Measurements from ENCODE around the gene SPDYE5. TPM values are rescaled to one million over a fixed set of nuclear protein-coding genes. Genes with fewer than 3 reads are reported as not detected.

Gene SPDYE5
- total RNA-seq, 1 experiment from 2014 or later = not detected

DNA sequence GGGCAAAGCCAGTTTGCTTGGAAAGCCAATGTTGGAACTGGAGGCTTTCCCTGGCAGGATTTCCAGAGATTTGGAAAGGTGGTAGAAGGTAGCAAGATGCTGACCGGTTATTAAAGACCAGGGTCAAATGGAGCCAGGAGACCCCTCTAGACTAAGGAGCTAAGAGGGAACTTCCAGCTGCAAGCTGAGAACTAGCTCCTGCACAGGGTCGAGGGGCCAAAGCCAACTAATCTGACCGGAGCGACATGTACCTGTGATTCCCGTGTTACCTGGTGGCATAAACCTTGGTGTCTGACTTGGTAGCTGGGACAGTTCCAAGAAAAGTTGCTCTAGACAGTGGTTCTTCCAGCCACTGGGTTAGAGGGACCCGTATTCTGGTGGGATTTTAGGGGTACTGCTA lies 41.8 kb downstream of the SPDYE5 start:
- no peak overlapping the region for H3K27ac Mint-ChIP-seq
- H3K79me2 ChIP-seq (ENCODE audit: insufficient read depth, low read length) = no peaks in the 10 kb centered on the region
- H3K4me3 Mint-ChIP-seq = no peak overlapping the region
- no peak overlapping the region for H2BK20ac ChIP-seq (ENCODE audit: low read depth, low read length, poor library complexity, severe bottlenecking)
- H3K27me3 Mint-ChIP-seq (ENCODE audit: low read depth) = no peaks in the 10 kb centered on the region
- H2BK15ac ChIP-seq (ENCODE audit: low read depth, low read length) = no peak overlapping the region
- H3K27ac ChIP-seq (ENCODE audit: insufficient read length, low read depth, low read length) = no peak overlapping the region
- H2AFZ ChIP-seq (ENCODE audit: low read length) = no peak overlapping the region
- H3K9ac ChIP-seq (ENCODE audit: extremely low read depth, insufficient read length, low read length) = no peak overlapping the region
- no peaks in the 10 kb centered on the region for H3K27me3 ChIP-seq (ENCODE audit: insufficient read depth, low read length)
- no CpG with 5 or more reads among the region's 6 CpGs for WGBS (ENCODE audit: extremely low coverage, insufficient read length, low lambda C conversion rate)
- H3T11ph ChIP-seq (ENCODE audit: low read length) = no peak overlapping the region
- no peak overlapping the region for H2BK5ac ChIP-seq (ENCODE audit: insufficient read length, low read length)
- H3K4me2 ChIP-seq (ENCODE audit: insufficient read depth, insufficient read length, low read length) = no peak overlapping the region
- TF ChIP-seq, protein P1, sequence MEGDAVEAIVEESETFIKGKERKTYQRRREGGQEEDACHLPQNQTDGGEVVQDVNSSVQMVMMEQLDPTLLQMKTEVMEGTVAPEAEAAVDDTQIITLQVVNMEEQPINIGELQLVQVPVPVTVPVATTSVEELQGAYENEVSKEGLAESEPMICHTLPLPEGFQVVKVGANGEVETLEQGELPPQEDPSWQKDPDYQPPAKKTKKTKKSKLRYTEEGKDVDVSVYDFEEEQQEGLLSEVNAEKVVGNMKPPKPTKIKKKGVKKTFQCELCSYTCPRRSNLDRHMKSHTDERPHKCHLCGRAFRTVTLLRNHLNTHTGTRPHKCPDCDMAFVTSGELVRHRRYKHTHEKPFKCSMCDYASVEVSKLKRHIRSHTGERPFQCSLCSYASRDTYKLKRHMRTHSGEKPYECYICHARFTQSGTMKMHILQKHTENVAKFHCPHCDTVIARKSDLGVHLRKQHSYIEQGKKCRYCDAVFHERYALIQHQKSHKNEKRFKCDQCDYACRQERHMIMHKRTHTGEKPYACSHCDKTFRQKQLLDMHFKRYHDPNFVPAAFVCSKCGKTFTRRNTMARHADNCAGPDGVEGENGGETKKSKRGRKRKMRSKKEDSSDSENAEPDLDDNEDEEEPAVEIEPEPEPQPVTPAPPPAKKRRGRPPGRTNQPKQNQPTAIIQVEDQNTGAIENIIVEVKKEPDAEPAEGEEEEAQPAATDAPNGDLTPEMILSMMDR (conservative IDR thresholded peaks at IDR 0.05) = no peak
- H4K91ac ChIP-seq (ENCODE audit: insufficient read length, low read depth, low read length) = no peak overlapping the region
- no peaks in the 10 kb centered on the region for H3K9me3 ChIP-seq (ENCODE audit: control insufficient read depth, low read depth, low read length)
- H2BK120ac ChIP-seq (ENCODE audit: low read depth, low read length, poor library complexity, severe bottlenecking) = no peak overlapping the region
- no peak overlapping the region for H3K4ac ChIP-seq (ENCODE audit: low read depth, low read length)
- H3K23me2 ChIP-seq (ENCODE audit: insufficient read length, low read depth, low read length, poor library complexity, severe bottlenecking) = no peaks in the 10 kb centered on the region
- H3K14ac ChIP-seq (ENCODE audit: insufficient read depth, low read length) = no peak overlapping the region
- no peak overlapping the region for H3K56ac ChIP-seq (ENCODE audit: insufficient read length, low read depth, low read length)
- DNase-seq = no peak
- H3K4me1 ChIP-seq (ENCODE audit: insufficient read depth, low read length) = peaks cover 3% of the 10 kb centered on the region; the same call in 1 of the 2 replicates
- H4K5ac ChIP-seq (ENCODE audit: insufficient read length, low read depth, low read length) = no peak overlapping the region
- H3K4me1 Mint-ChIP-seq = peaks cover 4 to 7% of the 10 kb centered on the region in 2 experiments
- H2AK5ac ChIP-seq (ENCODE audit: insufficient read length, low read length) = no peak overlapping the region
- H2BK12ac ChIP-seq (ENCODE audit: insufficient read length, low read depth, low read length) = no peak overlapping the region
- no peak overlapping the region for H4K8ac ChIP-seq (replicated peaks; ENCODE audit: insufficient read length, low read depth, low read length)
- H3K79me1 ChIP-seq (ENCODE audit: insufficient read depth, low read depth, low read length, poor library complexity, severe bottlenecking) = no peaks in the 10 kb centered on the region
- no peaks in the 10 kb centered on the region for H4K20me1 ChIP-seq (ENCODE audit: control insufficient read depth, insufficient read depth, insufficient read length)
- H3K23ac ChIP-seq (ENCODE audit: insufficient read length, low read depth, low read length) = no peak overlapping the region
- H3K36me3 Mint-ChIP-seq (ENCODE audit: insufficient read depth in 1 of 3, low read depth in 3 of 3) = peaks cover 23 to 50% (median 35%) of the 10 kb centered on the region in 3 experiments; a peak in 6 of 7 replicates
- no peak overlapping the region for H3K18ac ChIP-seq (ENCODE audit: insufficient read length, low read depth, low read length)
- H3K9me3 Mint-ChIP-seq = no peaks in the 10 kb centered on the region
